ENCODE results near the gene MAP1LC3B.

- TF ChIP-seq POLR2A (IDR thresholded peaks at IDR 0.05; ENCODE audit: control extremely low read depth in 1 of 2, low read depth in 2 of 2, low read length in 2 of 2): no peak
- TF ChIP-seq CTCF (IDR thresholded peaks at IDR 0.05; ENCODE audit: control extremely low read depth in 1 of 3, insufficient read depth in 1 of 3, low read depth in 1 of 3, low read length in 3 of 3): no peak
- TF ChIP-seq CREB1 (IDR thresholded peaks at IDR 0.05): no peak
- TF ChIP-seq ASH2L (IDR thresholded peaks at IDR 0.05; ENCODE audit: low read length): no peak
- no peak for TF ChIP-seq CEBPB (IDR thresholded peaks at IDR 0.05; ENCODE audit: low read depth, low read length)
- no peak for TF ChIP-seq MAFK (IDR thresholded peaks at IDR 0.05; ENCODE audit: low read depth, low read length)
Observed at GRCh38 chr16:87353613-87354012, 38.5 kb upstream of the MAP1LC3B start.
